HG02642 (cell line): Measurements from ENCODE around the gene TUBD1.
A peak's percentile ranks its signal among the peaks of the same experiment; 100 is the strongest.
"Not testable (repeated sequence)": the region's sequence is repeated elsewhere in the genome, so short reads cannot be mapped to it uniquely, and the experiment has no call there.

Experiments
- ATAC-seq: cut with Tn5 transposase; IDR thresholded peaks from one replicate; pipeline ENCODE4 v1.9.1; 2021; ENCODE audit warnings: mild to moderate bottlenecking; ENCODE audit not compliant: unreplicated experiment, poor library complexity

TUBD1 gene

GRCh38 chr17:59877965-59878364, 14.8 kb downstream of the TUBD1 start:
- no peak for ATAC-seq

DNA sequence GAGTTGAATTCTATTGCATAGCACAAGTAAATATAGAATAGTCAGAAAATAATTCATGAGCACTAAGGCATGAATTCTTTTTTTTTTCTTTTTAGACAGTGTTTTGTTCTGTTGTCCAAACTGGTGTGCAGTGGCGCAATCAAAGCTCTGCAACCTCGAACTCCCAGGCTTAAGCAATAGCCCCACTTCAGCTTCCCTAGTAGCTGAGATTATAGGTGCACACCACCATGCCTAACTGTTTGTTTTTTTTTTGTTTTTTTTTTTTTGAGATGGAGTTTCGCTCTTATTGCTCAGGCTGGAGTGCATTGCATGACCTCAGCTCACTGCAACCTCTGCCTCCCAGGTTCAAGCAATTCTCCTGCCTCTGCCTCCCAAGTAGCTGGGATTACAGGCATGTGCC, 16.6 kb downstream of the TUBD1 start:
- no peak for ATAC-seq

DNA sequence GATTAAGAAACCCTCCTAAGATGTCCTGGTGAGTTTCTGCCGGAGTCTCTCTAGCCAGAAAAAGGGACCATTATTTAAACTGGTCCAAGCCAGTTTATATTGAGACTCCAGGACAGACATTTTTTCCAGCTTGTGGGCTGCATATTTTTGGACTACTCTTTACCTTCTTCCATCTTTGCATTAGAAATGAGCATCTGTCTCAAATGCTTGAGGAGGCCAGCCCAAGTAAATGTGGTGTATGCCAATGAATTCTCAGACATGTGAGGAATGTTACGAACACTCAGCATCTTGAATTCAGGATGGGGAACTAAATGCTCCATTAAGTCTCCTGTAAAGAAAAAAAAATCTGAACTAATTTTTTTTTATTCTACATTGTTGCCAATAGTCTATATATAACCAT, 18.4 kb downstream of the TUBD1 start:
- no peak for ATAC-seq

DNA sequence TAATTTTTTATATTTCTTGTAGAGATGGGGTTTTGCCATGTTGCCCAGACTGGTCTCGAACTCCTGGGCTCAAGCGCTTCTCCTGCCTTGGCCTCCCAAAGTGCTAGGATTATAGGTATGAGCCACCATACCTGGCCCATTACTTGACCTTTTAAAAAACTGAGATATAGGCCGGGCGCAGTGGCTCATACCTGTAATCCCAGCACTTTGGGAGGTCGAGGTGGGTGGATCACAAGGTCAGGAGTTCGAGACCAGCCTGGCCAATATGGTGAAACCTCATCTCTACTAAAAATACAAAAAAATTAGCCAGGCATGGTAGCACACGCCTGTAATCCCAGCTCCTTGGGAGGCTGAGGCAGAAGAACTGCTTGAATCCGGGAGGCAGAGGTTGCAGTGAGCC, 19.3 kb downstream of the TUBD1 start:
- not testable (repeated sequence) for ATAC-seq

DNA sequence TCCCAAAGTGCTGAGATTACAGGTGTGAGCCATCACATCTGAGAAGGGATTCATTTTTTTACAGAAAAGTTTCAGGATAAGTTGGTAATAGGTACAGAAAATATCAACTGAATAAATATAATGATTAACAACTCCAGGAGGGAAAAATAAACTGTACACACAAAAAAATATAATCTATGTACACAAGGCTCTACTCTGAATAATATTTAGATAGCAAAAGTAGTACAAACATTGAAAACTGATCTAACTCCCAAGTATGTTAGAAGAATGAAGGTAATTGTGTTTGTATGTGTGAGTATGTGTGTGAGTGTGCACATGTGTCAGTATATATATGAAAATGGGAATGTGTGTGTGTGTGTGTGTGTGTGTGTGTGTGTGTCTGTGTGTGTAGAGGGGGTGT, 20.4 kb downstream of the TUBD1 start:
- ATAC-seq = no peak

DNA sequence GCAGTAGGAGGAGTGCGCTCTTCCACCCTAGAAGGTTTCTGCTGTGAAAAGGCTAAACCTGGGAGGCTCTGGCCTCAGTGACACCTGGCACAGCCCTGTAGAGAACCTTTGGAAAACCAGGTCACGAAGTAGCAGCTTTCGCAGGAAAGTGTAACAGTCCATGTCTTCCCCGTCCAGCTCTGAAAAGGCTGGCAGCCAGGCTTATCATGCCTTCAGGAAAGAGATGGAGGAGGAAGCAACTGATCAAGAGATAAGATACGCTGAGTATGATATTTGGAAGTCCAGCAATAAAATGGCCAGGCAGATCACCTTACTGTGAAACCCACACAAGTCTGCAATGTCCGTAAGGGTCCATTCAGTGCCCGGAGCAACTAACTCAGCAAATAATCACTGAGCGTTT, 22.3 kb downstream of the TUBD1 start:
- no peak for ATAC-seq

- no peak for ATAC-seq
These were observed 22.9 kb downstream of the TUBD1 start for GRCh38 chr17:59869941-59870218.

GRCh38 chr17:59863616-59864015, 29.1 kb downstream of the TUBD1 start:
- no peak for ATAC-seq

DNA sequence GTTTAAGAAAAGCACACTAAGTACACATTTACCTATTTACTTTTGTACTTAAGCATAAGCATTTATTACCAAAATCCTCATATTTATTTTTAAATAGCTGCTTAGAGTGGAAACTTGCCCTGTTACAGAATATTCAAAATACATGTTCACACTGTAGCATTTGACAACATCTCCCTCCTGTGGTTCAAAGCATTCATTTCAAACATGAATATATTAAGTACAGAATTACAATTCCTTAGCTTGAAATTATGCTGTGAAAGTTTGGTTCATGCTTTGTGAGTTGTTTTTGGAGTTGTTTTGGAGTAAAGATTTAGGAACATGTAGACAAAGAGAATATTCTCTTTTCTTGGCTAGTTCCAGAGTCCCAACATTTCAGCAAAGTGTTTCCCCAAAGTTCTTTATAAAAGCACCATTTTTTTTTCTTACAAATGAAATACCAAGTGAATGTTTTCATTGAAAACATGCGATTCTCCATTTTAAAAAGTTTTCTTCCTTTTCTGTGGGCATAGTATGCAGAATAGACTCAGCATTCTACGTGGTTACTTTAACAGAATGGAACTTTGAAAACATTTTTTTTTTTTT, 33.2 kb downstream of the TUBD1 start:
- ATAC-seq = no peak

GRCh38 chr17:59858932-59859331, 33.8 kb downstream of the TUBD1 start:
- ATAC-seq = no peak

GRCh38 chr17:59858167-59858816, 34.5 kb downstream of the TUBD1 start:
- ATAC-seq = no peak

GRCh38 chr17:59856859-59857794, 35.6 kb downstream of the TUBD1 start:
- no peak for ATAC-seq

GRCh38 chr17:59853919-59854729, 38.6 kb downstream of the TUBD1 start:
- not testable (repeated sequence) for ATAC-seq

DNA sequence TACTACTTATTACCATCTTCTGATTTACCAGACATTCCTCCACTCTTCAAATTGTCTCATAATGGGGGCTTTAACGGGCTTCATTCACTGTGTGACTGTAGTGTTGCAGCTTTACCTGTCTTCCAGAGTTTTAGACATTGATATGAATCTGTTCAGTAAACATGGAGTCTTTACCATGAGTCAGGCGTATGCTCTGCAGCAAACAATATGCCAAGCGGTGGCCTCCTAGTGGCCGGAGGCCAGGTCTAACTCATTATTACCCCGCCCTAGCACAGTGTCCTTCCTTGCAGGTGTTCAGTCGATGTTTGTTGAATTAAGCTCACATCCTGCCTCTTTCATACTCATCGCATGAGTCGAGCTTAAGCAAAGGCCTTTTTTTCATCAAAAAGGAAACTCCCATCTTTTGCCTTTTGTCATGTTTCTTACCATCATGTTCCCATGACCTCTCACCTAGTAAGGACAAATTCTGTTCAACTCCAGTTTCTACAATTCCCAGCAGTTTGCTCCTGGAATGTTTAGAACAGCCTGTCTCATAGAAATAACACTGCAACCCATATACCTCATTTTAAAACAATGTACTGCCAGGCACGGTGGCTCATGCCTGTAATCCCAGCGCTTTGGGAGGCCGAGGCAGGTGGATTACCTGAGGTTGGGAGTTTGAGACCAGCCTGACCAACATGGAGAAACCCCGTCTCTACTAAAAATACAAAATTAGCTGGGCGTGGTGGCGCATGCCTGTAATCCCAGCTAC, 39.4 kb downstream of the TUBD1 start:
- no peak for ATAC-seq

- ATAC-seq = not testable (repeated sequence)
These were observed 39.9 kb downstream of the TUBD1 start for GRCh38 chr17:59852847-59853167.

- no peak for ATAC-seq
These were observed 41.0 kb downstream of the TUBD1 start for GRCh38 chr17:59851439-59852375.

DNA sequence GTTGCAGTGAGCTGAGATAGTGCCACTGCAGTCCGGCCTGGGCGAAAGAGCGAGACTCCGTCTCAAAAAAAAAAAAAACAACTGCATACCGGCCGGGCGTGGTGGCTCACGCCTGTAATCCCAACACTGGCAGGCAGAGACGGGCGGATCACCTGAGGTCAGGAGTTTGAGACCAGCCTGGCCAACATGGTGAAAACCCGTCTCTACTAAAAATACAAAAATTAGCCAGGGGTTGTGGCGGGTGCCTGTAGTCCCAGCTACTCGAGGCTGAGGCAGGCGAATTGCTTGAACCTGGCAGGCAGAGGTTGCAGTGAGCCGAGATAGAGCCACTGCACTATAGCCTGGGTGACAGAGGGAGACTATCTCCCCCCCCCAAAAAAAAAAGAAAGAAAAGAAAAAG, 42.4 kb downstream of the TUBD1 start:
- ATAC-seq = not testable (repeated sequence)

DNA sequence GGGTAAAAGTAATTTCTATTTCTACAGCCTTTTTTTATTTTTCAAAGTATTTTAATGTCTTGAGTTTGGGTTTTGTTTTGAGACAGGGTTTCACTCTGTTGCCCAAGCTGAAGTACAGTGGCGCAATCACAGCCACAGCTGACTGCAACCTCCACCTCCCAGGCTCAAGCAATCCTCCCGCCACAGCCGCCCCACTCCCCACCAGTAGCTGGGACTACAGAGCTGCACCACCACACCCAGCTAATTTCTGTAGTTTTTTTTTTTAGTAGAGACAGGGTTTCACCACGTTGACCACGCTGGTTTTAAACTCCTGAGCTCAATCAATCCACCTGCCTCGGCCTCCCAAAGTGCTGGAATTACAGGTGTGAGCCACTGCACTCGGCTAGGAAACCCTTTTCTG, 44.0 kb downstream of the TUBD1 start:
- ATAC-seq = peak; percentile 57

- ATAC-seq = no peak
These were observed 44.4 kb downstream of the TUBD1 start for GRCh38 chr17:59848385-59848668.
